NCI-H2171 treated with DMSO at 0.1 percent for 48 hours (cell line): ENCODE measurements around the gene WDFY4.

ENCODE experiments used
- DNase-seq: peaks from one replicate; lab custom pipeline; 2025; lab: John Stamatoyannopoulos, UW

The WDFY4 gene

DNA sequence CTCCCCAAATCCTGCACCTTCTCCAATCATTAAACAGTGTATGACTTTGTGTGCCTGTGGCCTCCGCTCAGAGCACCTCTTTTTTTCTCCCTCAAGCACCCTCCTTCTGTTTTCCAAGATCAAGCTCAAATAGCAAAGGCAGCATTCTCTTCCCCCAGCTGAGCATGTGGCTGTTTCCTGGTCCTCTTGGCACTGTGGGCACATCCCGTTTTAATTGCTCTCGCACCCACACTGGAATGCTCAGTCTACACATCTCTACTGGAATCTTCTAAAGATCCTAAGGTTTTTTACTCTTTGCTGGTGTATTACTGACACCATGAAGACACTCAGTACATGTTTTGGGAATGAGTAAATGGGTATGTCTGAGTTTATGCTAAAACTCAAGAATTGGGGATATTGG lies 107.4 kb downstream of the WDFY4 start:
- no peak for DNase-seq

DNA sequence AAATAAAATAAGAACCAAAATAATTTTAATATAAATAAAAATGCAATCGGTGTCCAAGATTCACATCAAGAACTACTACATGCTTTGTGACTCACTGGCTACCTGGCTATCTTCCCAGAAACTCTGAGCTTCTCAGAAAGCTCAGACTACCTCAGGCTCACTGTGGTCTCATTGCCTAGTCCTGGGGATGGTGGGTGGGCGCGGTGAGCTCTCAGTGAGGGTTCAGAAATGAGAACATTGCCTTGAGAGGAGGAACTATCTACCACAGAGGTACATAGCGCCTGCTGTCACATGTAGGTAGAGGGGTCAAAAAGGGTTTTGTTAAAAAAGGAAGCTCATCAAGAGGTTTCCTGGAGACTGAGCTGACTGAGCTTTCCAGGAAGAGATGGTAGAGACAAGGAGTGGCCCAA lies 108.0 kb downstream of the WDFY4 start:
- no peak for DNase-seq

DNA sequence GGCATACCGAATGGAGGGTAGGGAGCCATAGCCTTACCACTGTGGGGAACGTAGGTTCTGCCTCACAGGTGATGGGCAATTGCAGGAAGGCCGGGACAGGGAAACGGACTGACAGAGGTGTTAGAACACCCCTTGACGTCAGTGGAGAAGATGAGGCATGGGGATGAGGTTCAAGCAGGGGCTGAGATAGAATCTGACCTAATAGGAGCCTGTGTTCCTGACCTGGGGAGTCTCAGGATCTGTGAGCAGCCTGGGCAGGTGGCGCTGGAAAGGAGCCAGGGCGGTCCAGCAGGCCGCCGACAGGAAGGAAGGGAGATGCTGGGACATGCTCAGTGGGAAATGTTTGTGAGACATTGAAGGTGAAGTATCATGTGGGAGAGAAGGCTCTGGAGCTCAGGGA lies 109.4 kb downstream of the WDFY4 start:
- DNase-seq: peak; percentile 11

DNA sequence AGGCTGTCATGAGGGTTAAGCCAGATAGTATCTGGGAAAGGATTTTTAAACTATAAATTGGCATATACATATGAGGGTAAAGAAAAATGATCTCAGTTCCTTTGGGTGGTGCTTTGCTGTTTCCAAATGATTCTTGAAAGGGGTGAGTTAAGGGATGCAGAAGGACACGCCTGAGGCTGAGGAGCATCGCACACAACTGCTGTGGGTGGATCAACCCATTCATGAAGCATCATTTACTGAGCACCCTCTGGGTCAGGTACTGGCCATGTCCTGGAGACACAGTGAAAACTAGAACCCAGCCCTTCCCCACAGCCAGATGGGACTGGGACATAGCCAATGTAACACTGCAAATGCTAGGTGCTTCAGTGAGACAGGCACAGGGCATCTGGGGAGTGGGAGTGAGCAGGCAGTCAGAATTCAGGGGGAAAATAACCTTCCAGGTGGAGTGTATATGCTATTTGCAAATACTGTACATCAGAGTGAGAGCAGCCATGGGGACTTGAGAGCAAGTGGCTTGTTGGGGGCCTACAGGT lies 112.1 kb downstream of the WDFY4 start:
- DNase-seq: no peak

DNA sequence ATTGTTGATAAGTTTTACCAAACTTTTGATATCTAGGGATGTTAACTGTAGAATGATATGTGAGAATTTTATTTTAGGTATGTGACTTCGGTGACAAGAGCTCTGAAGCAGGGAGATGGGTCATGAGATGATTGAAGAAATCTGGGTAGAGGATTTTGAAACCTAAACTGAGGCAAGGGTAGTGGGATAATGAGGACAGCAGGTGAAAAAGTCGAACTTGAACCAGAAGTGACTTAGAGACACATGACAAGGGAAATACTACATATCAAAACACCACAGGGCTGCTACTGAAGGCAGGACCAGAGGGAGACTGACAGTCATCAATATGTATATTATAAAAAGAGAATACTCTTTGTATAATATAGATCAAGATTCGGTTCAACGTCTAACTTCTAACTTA lies 113.2 kb downstream of the WDFY4 start:
- DNase-seq: no peak

DNA sequence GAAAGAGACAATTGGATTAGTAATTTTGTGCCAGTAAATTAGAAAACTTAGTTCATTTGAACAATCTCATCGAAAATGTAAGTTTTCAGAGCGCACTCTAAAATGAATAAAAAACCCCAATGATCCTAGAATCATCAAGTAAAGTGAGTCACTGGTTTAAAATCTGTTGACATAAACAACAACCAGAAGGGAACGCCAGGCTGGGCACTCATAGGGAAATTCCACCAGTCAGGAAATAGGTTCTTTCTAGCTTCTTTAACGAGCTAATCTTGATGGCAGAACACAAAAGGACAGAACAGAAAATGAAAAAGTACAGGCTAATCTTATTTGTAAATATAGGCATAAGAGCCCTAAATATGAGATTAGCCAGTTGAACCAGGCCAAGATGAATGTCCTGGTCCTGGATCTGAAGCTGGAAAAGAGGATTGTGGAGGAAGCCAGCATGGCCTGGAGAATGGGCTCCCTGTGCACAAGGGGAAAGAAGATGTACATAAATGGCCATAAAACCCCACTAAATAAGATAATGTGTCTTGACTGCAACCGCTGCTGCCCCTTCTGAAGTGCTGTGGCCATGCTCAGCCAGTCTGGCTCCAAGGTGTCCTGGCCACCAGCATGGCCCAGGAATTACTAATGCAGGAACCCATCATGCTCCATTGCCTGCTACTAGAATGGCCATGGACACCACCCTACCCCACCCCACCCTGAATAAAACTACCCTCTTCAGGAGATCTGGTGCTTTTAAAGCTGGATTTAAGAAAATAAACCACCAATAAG lies 114.0 kb downstream of the WDFY4 start:
- DNase-seq: no peak

DNA sequence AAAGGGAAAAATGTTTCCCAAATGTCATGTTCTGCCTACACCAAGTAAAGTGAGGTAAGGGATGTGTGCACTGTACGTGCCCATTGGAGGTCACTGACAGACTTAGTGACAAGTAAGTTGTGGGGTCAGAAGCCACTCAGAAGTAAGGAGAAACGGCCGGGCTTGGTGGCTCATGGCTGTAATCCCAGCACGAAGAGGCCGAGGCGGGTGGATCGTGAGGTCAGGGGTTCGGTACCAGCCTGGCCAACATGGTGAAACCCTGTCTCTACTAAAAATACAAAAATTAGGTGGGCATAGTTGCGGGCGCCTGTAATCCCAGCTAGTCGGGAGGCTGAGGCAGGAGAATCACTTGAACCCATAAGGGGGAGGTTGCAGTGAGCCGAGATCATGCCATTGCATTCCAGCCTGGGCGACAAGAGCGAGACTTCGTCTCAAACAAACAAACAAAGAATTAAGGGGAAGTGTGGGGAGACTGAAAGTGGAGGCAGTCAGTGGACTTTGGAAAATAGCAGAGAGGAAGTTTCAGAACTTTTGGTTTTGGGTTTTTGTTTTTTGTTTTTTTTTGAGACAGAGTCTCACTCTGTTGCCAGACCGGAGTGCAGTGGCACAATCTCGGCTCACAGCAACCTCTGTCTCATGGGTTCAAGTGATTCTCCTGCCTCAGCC lies 114.8 kb downstream of the WDFY4 start:
- no peak for DNase-seq

DNA sequence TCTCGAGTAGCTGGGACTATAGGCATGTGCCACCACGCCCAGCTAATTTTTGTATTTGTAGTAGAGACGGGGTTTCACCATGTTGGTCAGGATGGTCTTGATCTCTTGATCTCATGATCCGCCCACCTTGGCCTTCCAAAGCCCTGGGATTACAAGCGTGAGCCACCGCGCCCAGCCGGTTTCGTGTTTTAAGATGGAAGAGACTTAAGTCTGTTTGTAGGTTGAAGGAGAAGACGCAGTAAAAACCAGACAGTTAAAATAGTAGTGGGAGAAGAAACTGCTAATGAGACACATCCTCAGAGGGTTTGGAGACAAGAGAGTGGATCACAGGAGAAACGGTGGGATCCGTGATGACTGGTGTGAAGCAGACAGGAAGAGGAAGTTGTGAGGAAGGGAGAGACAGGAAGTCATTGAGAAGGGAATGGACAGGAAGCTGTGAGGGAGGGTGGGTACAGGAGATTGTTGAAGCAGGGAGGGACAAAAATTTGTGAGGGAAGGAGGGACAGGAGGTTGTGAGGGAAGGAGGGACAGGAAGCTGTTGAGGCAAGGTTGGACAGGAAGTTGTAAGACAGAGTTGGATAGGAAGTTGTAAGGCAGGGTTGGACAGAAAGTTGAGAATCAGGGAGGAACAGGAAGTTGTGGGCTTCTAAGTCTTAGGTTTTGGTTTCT lies 115.5 kb downstream of the WDFY4 start:
- DNase-seq: no peak

DNA sequence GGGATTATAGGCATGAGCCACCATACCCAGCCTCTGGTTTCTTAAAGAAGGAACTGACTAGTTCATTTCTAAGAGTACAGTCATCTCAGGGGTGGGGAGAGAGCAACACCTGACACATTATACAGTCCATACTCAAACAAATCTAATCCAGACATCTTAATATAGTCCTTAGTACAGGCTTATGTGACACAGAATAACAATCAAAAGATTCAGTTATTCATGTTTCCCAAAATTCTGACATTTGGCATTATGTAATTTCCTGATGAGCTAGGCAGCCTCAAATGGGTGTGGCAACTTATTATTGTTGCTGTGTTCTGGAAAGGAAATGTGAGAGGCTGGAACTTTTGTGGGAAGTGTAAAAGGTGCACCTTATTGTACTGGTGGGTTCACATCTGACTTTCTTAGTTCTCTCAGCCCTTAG lies 116.3 kb downstream of the WDFY4 start:
- no peak for DNase-seq

DNA sequence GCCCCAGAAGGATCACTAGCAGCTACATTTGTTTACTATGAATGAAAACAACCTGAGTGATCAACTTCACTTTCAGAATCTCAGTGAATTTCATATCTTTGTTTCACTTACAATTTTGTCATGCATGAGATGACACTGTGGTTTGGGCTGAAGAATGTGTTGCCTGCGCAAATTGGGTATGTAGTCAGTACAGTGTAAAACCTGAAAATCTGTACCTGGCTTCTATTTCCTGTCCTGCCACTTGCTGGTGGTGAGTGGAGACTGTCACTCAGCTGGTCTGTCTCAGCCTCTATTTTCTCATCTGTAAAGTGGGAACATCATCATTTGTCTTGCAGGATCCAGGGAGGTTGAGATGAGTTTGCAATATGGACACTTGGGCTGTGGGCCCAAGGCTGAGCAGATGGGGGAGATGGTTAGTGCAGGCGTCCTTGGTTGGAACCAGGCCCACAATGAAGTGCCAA lies 118.0 kb downstream of the WDFY4 start:
- no peak for DNase-seq

DNA sequence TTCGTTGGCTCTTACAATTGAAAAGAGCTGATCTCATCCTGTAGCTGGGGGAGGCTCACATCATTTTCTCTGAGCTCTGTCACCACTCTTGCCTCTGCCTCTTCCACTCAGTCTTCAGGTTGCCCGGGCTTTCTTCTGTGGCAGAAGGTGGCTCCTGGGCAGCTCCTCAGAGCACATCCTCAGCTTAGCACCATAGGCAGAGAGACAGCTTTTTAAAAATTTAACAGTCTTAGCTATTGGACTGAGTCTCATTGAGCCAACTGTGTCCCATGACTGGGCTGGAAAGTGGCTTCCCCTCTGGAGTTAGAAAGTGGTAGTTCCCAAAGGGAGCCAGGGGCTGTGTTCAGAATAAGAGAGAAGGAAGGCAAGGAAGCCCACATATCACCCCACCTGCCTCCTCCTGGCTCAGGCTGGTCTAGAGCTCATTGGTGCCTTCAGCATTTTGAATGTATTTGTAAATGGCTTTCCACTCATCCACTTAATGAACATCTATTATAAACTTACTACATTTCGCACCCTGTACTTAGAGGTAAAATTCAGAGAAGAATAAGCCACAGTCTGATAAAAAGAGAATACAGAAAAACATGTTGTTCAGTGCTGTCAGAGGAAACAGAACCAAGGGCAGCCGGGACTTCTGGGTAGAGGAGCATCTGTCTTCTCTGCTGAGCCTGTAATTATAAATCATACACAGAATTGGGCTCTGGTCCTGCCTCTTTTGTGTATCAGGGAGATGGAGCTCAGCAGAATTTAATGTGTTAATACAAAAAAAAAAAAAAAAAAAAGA lies 119.3 kb downstream of the WDFY4 start:
- no peak for DNase-seq

DNA sequence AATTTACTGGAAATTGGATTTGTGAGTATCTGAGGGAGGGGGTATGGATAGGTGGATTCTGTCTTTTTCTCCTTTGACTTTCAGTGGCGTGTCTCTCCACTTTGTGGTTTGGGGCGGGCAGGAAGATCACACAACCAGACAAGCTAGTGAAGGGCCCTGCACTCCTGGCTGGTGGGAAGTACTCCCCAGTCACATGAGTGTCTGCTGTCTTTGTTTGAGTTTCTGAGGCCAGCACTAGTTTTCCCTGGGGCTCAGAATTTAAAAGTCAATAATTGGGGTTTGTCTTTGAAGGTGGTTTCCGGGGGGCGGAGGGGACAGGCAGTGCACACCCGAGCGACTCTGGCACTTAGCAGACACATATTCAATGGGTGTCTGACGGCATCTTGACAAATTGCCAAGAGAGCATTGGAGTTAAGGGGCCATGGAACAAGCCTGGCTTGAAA lies 120.1 kb downstream of the WDFY4 start:
- no peak for DNase-seq

DNA sequence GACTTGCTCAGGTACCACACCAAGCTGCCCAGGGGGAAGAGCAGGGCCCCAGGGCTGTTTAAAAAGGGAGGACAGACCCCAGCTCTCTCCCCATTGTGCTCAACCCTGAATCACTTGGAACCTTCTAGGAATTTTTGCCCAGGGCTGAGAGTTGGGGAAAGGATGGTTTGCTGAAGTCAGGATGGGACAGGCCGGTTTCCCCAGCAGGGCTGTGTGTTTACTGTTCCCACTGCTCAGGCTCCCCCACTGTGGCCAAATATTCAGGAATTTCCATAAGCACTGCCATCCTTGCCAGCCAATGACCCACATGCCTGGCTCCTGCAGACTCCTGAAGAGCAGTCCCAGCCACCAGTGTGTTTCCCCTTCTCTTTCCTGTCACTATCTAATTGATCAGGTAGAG lies 120.7 kb downstream of the WDFY4 start:
- DNase-seq: no peak

DNA sequence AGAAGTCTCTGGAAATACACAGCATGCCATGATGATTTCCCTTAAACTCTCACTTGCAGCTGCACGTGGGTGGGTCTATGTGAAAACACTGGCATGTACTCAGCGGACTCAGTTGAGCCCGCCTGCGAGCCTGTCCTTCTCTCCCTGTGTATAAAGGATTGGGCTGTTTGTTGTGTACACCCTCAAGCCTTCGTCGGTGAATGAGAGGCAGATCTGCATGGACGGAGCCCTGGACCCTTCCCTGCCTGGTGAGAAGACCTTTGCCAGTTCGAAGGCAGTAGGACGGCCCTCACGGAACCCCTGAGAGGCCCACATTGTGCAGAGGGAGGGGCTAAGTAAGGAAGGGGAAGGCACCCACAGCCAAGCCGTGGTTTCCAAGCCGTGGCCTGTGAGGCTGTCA lies 121.2 kb downstream of the WDFY4 start:
- no peak for DNase-seq

DNA sequence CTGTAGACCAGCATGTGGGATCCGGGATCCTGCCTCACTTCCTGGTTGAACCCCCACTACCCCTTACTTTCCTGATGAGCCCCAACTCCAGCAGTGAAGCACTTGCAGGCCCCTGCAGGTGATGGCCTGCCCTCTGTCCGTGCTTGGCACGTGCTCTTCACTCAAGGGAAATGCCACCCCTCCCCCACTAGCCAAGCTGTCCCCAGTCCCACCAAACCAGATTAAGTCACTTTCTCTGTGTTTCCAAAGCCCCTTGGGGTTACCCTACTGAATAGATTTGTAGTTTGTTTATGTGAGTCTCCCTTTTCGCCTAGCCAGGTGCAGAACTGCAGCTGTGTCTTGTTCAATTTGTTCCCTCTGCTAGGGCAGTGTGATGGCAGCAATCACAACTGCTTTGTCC lies 121.7 kb downstream of the WDFY4 start:
- no peak for DNase-seq

DNA sequence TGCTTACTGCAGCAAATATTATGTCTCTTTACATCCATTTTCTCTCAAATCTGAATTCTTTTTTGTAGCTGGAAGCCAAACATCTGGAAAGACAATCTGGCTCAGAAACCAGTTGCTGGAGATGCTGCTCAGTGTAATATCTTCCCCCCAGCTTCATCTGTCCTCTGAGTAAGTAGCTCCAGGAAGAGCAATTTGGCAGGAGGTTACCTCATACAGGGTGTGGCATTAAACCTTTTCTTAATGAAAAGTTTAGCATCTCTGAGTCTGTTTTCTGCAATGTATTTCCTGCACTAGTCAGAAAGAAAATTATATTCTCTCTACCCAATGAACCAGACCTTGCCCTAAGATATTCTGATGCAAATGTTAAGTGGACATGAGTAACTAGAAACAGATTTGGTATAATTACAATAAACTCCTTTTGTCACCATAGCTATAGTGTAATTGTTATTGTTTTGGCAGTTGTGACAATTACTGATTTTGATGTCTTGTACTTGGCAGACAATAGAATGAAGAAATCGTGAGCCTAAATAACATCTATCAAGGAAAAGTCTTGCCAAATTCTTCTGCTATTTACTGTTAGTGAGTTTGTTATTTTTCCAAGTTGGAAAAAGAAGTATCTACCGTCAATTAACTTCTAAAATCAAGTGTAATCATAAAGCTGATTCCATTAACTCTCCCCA lies 123.3 kb downstream of the WDFY4 start:
- DNase-seq: no peak

DNA sequence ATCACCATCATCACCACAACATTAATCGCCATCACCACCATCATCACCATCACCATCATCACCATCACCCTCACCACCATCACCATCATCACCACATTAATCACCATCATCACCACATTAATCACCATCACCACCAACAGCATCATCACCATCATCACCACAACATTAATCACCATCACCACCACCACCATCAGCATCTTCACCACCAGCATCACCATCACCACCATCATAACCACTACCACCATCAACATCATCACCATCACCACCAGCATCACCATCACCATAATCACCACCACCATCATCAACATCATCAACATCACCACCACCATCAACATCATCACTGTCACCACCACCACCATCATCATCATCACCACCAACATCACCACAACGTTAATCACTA lies 124.6 kb downstream of the WDFY4 start:
- DNase-seq: no peak

DNA sequence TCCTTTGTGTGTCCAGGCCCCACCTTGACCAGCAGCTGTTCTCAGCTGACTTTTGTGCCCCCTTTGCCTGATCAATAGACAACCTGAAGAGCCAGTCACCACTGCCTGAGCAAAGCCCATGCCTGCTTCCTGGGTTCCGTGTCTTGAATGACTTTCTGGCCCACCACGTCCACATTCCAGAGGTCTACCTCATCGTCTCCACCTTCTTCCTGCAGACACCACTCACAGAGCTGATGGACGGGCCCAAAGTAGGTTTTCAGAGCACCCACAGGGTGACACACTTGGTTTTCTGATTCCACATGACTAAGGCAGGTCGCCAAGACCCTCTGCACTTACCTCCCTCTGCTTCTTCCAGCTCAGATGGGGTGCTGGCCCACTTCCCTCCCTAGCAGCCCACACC lies 126.8 kb downstream of the WDFY4 start:
- DNase-seq: no peak

DNA sequence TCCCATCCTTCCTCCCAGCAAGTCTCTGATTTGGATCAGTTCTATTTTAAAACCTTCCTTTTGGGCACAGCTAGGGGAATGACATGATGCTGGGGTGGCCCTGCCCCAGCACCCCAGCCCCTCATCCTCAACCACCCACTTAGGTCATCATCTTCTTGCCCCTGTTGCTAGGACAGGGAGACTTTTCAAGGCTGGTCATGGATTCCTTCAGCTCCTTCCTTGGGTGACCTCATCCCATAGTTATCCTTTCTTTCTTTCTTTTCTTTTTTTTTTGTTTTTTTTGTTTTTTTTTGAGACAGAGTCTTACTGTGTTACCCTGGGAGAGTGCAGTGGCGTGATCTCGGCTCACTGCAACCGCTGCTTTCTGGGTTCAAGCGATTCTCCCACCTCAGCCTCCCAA lies 127.2 kb downstream of the WDFY4 start:
- no peak for DNase-seq

DNA sequence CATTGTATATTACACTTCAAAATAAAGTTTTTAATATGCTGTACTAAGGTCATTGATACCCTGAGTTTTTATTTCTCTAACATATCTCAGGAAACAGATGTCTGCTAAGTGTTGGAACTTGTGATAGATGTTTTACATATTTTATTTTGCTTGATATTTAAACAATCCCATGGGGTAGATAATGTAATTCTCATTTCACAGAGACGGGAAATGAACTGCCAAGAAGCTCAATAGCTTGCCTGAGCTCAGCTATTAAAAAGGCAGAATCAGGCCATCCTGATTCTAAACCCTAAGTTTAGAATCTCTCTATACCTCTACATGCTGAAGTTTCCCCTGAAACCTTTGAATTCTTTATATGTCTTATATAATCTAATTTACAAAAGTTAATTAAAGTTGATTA lies 128.6 kb downstream of the WDFY4 start:
- no peak for DNase-seq

DNA sequence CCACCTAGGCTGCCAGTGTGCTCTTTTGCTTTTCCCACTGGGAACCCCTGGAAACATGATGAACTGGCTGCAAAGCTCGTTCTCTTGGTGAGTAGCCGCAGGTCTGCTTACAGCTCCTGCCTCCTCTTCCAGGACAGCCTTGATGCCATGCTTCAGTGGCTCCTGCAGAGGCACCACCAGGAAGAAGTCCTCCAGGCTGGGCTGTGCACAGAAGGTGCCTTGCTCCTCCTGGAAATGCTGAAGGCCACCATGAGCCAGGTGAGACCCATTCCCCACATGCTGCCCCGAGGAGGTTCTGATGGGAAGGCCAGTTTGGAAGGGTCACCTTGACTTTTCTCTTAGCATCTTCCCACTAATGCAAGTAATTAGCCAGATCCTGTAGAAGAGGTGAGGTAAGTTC lies 129.2 kb downstream of the WDFY4 start:
- DNase-seq: no peak
